MM.1S (cell line): ENCODE data around the gene CTNNA2.

Source experiments
- DNase-seq: peaks from one replicate; pipeline ENCODE4 v3.0.0-alpha.2; 2015
- H2AFZ ChIP-seq: fragments of 300-600 bp; sonication (generic); 2 replicates; pipeline ENCODE4 v1.6.0; 2016; ENCODE audit warnings: antibody characterized with exemption, low read length
- H3F3A ChIP-seq: fragments of 300-600 bp; sonication (generic); 2 replicates; pipeline ENCODE4 v1.6.1; 2016; ENCODE audit warnings: mild to moderate bottlenecking, antibody characterized with exemption, low read length, moderate library complexity, mixed read lengths; ENCODE audit not compliant: insufficient read depth
- H3K27ac ChIP-seq: fragments of 300-600 bp; sonication (generic); 2 replicates; pipeline ENCODE4 v1.5.1; 2016; ENCODE audit warnings: mild to moderate bottlenecking, low read length
- H3K27me3 ChIP-seq: fragments of 300-600 bp; sonication (generic); replicated peaks from 2 replicates; pipeline ENCODE4 v1.6.0; 2016; ENCODE audit warnings: low read length; ENCODE audit not compliant: insufficient read depth
- H3K36me3 ChIP-seq: fragments of 300-600 bp; sonication (generic); replicated peaks from 2 replicates; pipeline ENCODE4 v1.6.1; 2016; ENCODE audit warnings: mild to moderate bottlenecking, low read length, mixed read lengths; ENCODE audit not compliant: insufficient read depth
- H3K4me1 ChIP-seq: fragments of 300-600 bp; sonication (generic); 2 replicates; pipeline ENCODE4 v1.6.1; 2016; ENCODE audit warnings: low read length, mixed read lengths
- H3K4me2 ChIP-seq: fragments of 300-600 bp; sonication (generic); 2 replicates; pipeline ENCODE4 v1.6.0; 2016; ENCODE audit warnings: low read depth, low read length
- H3K4me3 ChIP-seq: fragments of 300-600 bp; sonication (generic); 2 replicates; pipeline ENCODE4 v1.5.1; 2016; ENCODE audit warnings: low read length, mixed read lengths
- H3K79me2 ChIP-seq: fragments of 300-600 bp; sonication (generic); 2 replicates; pipeline ENCODE4 v1.6.1; 2016; ENCODE audit warnings: mixed run types, low read length, mixed read lengths
- H3K9ac ChIP-seq: fragments of 300-600 bp; sonication (generic); 2 replicates; pipeline ENCODE4 v1.6.1; 2016; ENCODE audit warnings: low read length, mixed read lengths
- H3K9me2 ChIP-seq: fragments of 300-600 bp; sonication (generic); replicated peaks from 2 replicates; pipeline ENCODE4 v1.6.1; 2016; ENCODE audit warnings: mild to moderate bottlenecking, low read length, mixed read lengths; ENCODE audit not compliant: insufficient read depth
- H3K9me3 ChIP-seq: fragments of 300-600 bp; sonication (generic); replicated peaks from 2 replicates; pipeline ENCODE4 v1.6.1; 2016; ENCODE audit warnings: mild to moderate bottlenecking, low read length, mixed read lengths; ENCODE audit not compliant: insufficient read depth
- H4K20me1 ChIP-seq: fragments of 300-600 bp; sonication (generic); 2 replicates; pipeline ENCODE4 v1.6.1; 2016; ENCODE audit warnings: mild to moderate bottlenecking, low read length, moderate library complexity, mixed read lengths; ENCODE audit not compliant: insufficient read depth
- CTCF ChIP-seq: fragments of 300-600 bp; sonication (generic); IDR thresholded peaks from 2 replicates; pipeline ENCODE4 v1.5.1; 2016; ENCODE audit warnings: antibody characterized with exemption, low read length, mixed read lengths
- EZH2 ChIP-seq: fragments of 300-600 bp; sonication (generic); optimal IDR thresholded peaks from 2 replicates; pipeline ENCODE3; 2017; ENCODE audit warnings: low read depth, mild to moderate bottlenecking, antibody characterized with exemption, low read length, mixed read lengths
- EZH2phosphoT487 ChIP-seq: fragments of 300-600 bp; sonication (generic); IDR thresholded peaks from 2 replicates; pipeline ENCODE4 v1.6.1; 2018; ENCODE audit warnings: antibody characterized with exemption, low read length

Gene CTNNA2

DNA sequence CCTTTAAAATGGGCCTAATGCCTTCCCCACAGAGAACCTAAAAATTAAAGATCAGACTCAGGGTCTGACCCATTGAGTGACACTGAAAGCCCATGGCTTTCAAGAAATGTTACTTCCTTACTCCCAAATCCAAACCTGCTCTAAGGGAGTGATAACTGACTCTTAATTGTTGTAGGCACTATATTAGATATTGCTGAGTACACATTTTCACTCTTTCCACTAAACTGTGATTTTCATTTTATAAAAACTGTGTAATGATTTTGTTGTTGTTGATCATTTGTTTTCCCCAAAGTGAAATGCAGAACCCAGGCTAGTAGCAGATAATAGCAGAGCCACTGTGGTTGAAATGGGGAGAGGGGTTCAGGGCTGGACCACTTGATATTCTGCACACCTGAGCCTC, 704.6 kb downstream of the CTNNA2 start:
- Histone ChIP-seq H3K27me3 (no peaks in the 10 kb centered on the region), H3F3A (no peaks in the 10 kb centered on the region), H3K4me2 (no peak overlapping the region), H4K20me1 (no peaks in the 10 kb centered on the region), H3K9ac (no peak overlapping the region), H3K36me3 (no peaks in the 10 kb centered on the region), H3K27ac (no peak overlapping the region), H3K79me2 (no peaks in the 10 kb centered on the region), H2AFZ (no peak overlapping the region), H3K9me3 (no peaks in the 10 kb centered on the region), H3K9me2 (no peaks in the 10 kb centered on the region), H3K4me3 (no peak overlapping the region), H3K4me1 (no peaks in the 10 kb centered on the region)
- TF ChIP-seq CTCF (no peak), EZH2phosphoT487 (no peak), EZH2 (no peak)
- no peak for DNase-seq

DNA sequence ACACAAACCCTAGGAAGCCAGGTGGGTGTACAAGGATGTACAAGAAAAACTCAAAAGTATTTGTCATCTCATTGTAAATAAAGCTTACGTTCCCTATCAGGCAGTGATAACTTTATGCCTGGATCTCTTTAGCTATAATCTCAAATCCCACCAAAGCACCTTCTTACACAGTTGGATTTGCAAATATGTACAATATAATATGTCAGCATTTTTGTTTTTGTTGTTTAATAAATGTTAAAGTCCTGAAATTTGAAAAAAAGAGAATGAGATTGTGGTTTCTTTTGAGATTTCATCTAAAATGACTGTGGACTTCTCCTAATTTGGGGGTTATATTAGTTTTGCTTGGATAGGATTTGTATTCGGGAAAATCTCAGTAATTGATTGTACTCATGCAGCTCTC, 709.8 kb downstream of the CTNNA2 start:
- no peaks in the 10 kb centered on the region for H3K9me2 ChIP-seq
- H3K27ac ChIP-seq: no peak overlapping the region
- H3F3A ChIP-seq: no peaks in the 10 kb centered on the region
- H2AFZ ChIP-seq: no peak overlapping the region
- no peaks in the 10 kb centered on the region for H3K79me2 ChIP-seq
- no peaks in the 10 kb centered on the region for H3K27me3 ChIP-seq
- no peak overlapping the region for H3K4me2 ChIP-seq
- no peak overlapping the region for H3K4me3 ChIP-seq
- H3K36me3 ChIP-seq: no peaks in the 10 kb centered on the region
- no peaks in the 10 kb centered on the region for H3K4me1 ChIP-seq
- no peak for DNase-seq
- no peaks in the 10 kb centered on the region for H4K20me1 ChIP-seq
- no peak overlapping the region for H3K9ac ChIP-seq
- no peaks in the 10 kb centered on the region for H3K9me3 ChIP-seq
- TF ChIP-seq EZH2phosphoT487 (no peak), CTCF (no peak), EZH2 (no peak)

DNA sequence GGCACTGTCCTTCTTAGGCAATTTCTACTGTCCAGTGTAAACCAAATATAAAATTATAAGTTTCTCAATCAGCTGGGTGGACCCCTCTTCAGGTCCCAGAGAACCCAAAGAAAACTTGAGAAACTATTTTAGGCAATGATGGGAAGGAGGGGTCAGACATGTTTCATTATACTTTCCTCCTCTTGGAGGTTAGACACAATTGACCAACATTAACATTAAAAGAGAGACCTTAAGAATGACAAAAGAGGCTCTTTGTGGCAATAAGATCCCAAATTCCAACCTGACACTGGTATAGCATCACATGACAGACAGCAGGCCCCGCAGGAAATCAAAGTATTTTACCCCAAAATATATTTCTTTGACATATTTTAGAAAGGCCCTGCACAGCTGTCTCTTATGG, 718.6 kb downstream of the CTNNA2 start:
- Histone ChIP-seq H4K20me1 (no peaks in the 10 kb centered on the region), H3K9ac (no peak overlapping the region), H3K9me3 (no peaks in the 10 kb centered on the region), H3K27ac (no peak overlapping the region), H3K27me3 (no peaks in the 10 kb centered on the region), H3K9me2 (no peaks in the 10 kb centered on the region), H3K79me2 (no peaks in the 10 kb centered on the region), H2AFZ (no peak overlapping the region), H3K4me1 (no peaks in the 10 kb centered on the region), H3K4me2 (no peak overlapping the region), H3K4me3 (no peak overlapping the region), H3F3A (no peaks in the 10 kb centered on the region), H3K36me3 (no peaks in the 10 kb centered on the region)
- no peak for TF ChIP-seq CTCF
- TF ChIP-seq EZH2phosphoT487: no peak
- no peak for TF ChIP-seq EZH2
- DNase-seq: no peak

GRCh38 chr2:80233333-80233732, 720.5 kb downstream of the CTNNA2 start:
- TF ChIP-seq EZH2 (no peak), EZH2phosphoT487 (no peak), CTCF (no peak)
- H3K9me2 ChIP-seq: no peaks in the 10 kb centered on the region
- no peaks in the 10 kb centered on the region for H3K9me3 ChIP-seq
- no peak overlapping the region for H3K4me2 ChIP-seq
- H3K36me3 ChIP-seq: no peaks in the 10 kb centered on the region
- no peaks in the 10 kb centered on the region for H3F3A ChIP-seq
- H4K20me1 ChIP-seq: no peaks in the 10 kb centered on the region
- H2AFZ ChIP-seq: no peak overlapping the region
- no peaks in the 10 kb centered on the region for H3K79me2 ChIP-seq
- H3K4me1 ChIP-seq: no peaks in the 10 kb centered on the region
- no peaks in the 10 kb centered on the region for H3K27me3 ChIP-seq
- H3K27ac ChIP-seq: no peak overlapping the region
- no peak for DNase-seq
- H3K9ac ChIP-seq: no peak overlapping the region
- no peak overlapping the region for H3K4me3 ChIP-seq
